ENCODE data around the gene LNX2. TPM values are rescaled to one million over a fixed set of nuclear protein-coding genes. Genes with fewer than 3 reads are reported as not detected.

LNX2 gene
- total and polyA plus RNA-seq, 12 donors, result 2.9 to 26.5 (median 16.6) TPM

DNA sequence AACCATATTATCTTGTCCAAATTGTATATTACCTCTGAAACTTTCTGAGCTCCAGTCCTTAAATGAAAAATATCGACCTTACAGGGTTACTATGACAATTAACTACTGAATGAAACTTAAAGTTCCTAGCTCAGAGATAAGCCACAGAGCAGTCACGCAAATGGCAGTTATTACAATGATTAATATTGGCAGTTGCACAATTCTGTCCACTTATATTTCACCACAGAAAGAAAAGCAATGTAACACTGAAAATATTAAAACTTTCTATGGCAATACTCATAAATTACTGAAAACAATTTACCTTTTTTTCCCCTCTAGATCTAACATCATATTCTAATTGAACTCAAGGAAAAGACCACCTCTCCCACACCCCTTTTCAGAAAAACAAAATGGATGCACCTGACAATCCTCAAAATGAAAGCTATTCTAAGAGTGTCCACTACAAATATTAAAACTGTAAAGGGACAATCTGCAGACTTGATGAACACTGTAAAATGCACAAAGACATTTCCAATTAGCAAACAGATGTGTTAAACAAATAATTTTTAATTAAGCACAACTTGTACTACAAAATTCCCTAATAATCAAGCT is 14.6 kb downstream of the LNX2 start:
- intact Hi-C loops (cut with DNase I), result no loop called here
- peak in 1 of 7 donors; percentile 25 for DNase-seq
- Histone ChIP-seq H3K27ac (peak overlapping the region in 4 of 5 donors; percentile 13 to 51 (median 25)), H3K4me1 (replicated peaks in 1 of 2) (peaks cover 24 to 42% of the 10 kb centered on the region in 2 donors), H3K4me3 (peak overlapping the region in 1 of 4 donors; percentile 17), H3K9me3 (replicated peaks in 1 of 3) (peaks cover 0 to 5% (median 0%) of the 10 kb centered on the region in 3 donors), H3K27me3 (no peaks in the 10 kb centered on the region), H3K36me3 (replicated peaks in 1 of 2) (no peaks in the 10 kb centered on the region)
- TF ChIP-seq POLR2A (IDR thresholded peaks at IDR 0.05), result no peak
- TF ChIP-seq CTCF (IDR thresholded peaks at IDR 0.05), result no peak
- WGBS, 4 donors, result 13 to 26% (median 16%) methylated on average over 2 of the region's 2 CpGs

DNA sequence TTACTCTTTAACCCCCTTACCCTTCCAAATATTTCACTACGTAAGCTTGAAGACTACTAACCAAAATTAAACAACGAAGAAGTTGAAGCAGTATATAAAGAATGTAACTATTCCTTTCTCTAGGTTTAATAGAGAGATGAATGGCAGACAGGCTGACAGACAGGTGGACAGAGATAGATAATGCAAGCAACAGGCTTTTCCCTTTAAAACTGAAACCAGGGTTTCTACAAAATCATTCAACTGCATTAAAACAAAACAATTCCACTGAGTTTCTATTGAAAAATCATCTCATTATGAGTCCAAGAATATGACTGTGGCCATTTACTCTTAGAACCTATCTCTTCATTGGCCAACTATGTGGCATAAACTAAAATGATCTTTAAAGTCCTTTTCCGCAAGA is 15.2 kb downstream of the LNX2 start:
- peaks cover 0 to 5% (median 0%) of the 10 kb centered on the region in 3 donors for H3K9me3 ChIP-seq (replicated peaks in 1 of 3)
- TF ChIP-seq CTCF (IDR thresholded peaks at IDR 0.05), result no peak
- no peak for TF ChIP-seq POLR2A (IDR thresholded peaks at IDR 0.05)
- peak overlapping the region in 4 of 5 donors; percentile 10 to 51 (median 16) for H3K27ac ChIP-seq
- H3K27me3 ChIP-seq, result no peaks in the 10 kb centered on the region
- H3K4me3 ChIP-seq, result peak overlapping the region in 1 of 4 donors; percentile 17
- DNase-seq, result no peak
- 63 to 95% (median 82%) methylated on average over 3 of the region's 3 CpGs for WGBS, 4 donors
- intact Hi-C loops (cut with DNase I), result no loop called here
- H3K4me1 ChIP-seq (replicated peaks in 1 of 2), result peaks cover 24 to 42% of the 10 kb centered on the region in 2 donors
- H3K36me3 ChIP-seq (replicated peaks in 1 of 2), result no peaks in the 10 kb centered on the region

DNA sequence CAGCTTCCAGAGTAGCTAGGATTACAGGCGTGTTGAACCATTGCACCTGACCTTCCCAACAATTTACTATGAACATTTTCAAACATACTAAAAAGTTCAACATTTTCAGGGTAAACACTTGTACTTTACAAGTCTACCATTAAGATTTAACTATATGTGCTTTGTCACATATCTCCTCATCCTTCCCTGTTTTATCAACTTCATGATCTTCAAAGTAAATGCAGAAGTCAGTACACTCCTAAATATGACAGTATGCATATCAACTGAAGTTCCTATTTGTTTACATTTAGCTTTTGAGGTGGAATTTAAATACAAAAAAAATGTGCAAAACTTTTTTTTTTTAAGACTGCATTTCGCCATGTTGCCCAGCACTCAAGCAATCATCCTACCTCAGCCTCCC is 18.5 kb downstream of the LNX2 start:
- Histone ChIP-seq H3K27me3 (no peaks in the 10 kb centered on the region), H3K27ac (no peak overlapping the region), H3K4me1 (replicated peaks in 1 of 2) (peaks cover 29 to 40% of the 10 kb centered on the region in 2 donors), H3K9me3 (replicated peaks in 1 of 3) (peaks cover 0 to 5% (median 0%) of the 10 kb centered on the region in 3 donors), H3K36me3 (replicated peaks in 1 of 2) (no peaks in the 10 kb centered on the region), H3K4me3 (no peak overlapping the region)
- DNase-seq, result no peak
- WGBS, 4 donors, result 97 to 99% (median 98%) methylated on average over 2 of the region's 2 CpGs
- no peak for TF ChIP-seq POLR2A (IDR thresholded peaks at IDR 0.05)
- TF ChIP-seq CTCF (IDR thresholded peaks at IDR 0.05), result no peak
- intact Hi-C loops (cut with DNase I), result no loop called here

DNA sequence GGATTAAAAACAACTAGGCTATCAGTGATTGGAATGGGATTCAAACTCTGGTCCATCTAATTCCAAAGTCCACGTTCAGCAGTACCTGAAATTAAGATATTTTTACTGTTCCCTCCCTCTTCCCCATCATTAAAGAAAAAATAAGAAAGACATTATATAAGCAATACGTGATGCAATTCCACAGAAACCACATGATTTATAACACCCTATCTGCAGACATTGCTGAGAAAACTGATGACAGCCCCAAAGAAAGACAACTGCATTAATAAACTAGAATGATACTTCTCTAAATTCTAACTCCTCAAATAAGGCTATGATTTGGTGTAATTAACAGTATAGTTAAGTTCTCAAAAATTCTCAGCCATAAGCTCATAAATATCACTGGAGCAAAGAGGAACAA is 19.1 kb downstream of the LNX2 start:
- 87 to 96% (median 89%) methylated on average over 2 of the region's 2 CpGs for WGBS, 4 donors
- intact Hi-C loops (cut with DNase I), result no loop called here

More for the DNA sequence above, 19.1 kb downstream of the LNX2 start:
- no peak for DNase-seq
- Histone ChIP-seq H3K27me3 (no peaks in the 10 kb centered on the region), H3K36me3 (replicated peaks in 1 of 2) (no peaks in the 10 kb centered on the region), H3K4me3 (no peak overlapping the region), H3K9me3 (replicated peaks in 1 of 3) (peaks cover 0 to 4% (median 0%) of the 10 kb centered on the region in 3 donors), H3K4me1 (replicated peaks in 1 of 2) (peaks cover 26 to 36% of the 10 kb centered on the region in 2 donors), H3K27ac (no peak overlapping the region)
- TF ChIP-seq POLR2A (IDR thresholded peaks at IDR 0.05), result no peak
- no peak for TF ChIP-seq CTCF (IDR thresholded peaks at IDR 0.05)

Measured in adrenal gland (tissue), 12 donors.